GM18907 (cell line): ENCODE measurements around the gene TDRKH.

Source experiments
- ATAC-seq: cut with Tn5 transposase; IDR thresholded peaks from one replicate; pipeline ENCODE4 v1.9.1; 2021; ENCODE audit warnings: mild to moderate bottlenecking, moderate library complexity; ENCODE audit not compliant: unreplicated experiment

TDRKH gene

GRCh38 chr1:151825204-151825603 lies 34.9 kb upstream of the TDRKH start:
- ATAC-seq: no peak

- no peak for ATAC-seq
Observed at GRCh38 chr1:151823175-151823574, 32.9 kb upstream of the TDRKH start.

GRCh38 chr1:151822404-151822803 lies 32.1 kb upstream of the TDRKH start:
- no peak for ATAC-seq

- ATAC-seq: no peak
Observed at GRCh38 chr1:151820940-151821339, 30.6 kb upstream of the TDRKH start.

- no peak for ATAC-seq
Observed at GRCh38 chr1:151819976-151820623, 29.8 kb upstream of the TDRKH start.

GRCh38 chr1:151819227-151819835 lies 29.0 kb upstream of the TDRKH start:
- ATAC-seq: no peak

- ATAC-seq: no peak
Observed at GRCh38 chr1:151817353-151817730, 27.0 kb upstream of the TDRKH start.

GRCh38 chr1:151816548-151817352 lies 26.4 kb upstream of the TDRKH start:
- ATAC-seq: no peak

GRCh38 chr1:151815716-151816327 lies 25.5 kb upstream of the TDRKH start:
- ATAC-seq: no peak

- no peak for ATAC-seq
Observed at GRCh38 chr1:151814971-151815545, 24.8 kb upstream of the TDRKH start.

- no peak for ATAC-seq
Observed at GRCh38 chr1:151814426-151814825, 24.1 kb upstream of the TDRKH start.

- ATAC-seq: no peak
Observed at GRCh38 chr1:151813271-151813977, 23.1 kb upstream of the TDRKH start.

- no peak for ATAC-seq
Observed at GRCh38 chr1:151811181-151811580, 20.9 kb upstream of the TDRKH start.

- ATAC-seq: no peak
Observed at GRCh38 chr1:151809985-151810556, 19.8 kb upstream of the TDRKH start.

- no peak for ATAC-seq
Observed at GRCh38 chr1:151809290-151809984, 19.1 kb upstream of the TDRKH start.

- ATAC-seq: no peak
Observed at GRCh38 chr1:151807766-151808165, 17.5 kb upstream of the TDRKH start.

GRCh38 chr1:151807131-151807530 lies 16.8 kb upstream of the TDRKH start:
- ATAC-seq: no peak

- no peak for ATAC-seq
Observed at GRCh38 chr1:151806170-151806569, 15.9 kb upstream of the TDRKH start.

GRCh38 chr1:151805066-151805820 lies 14.9 kb upstream of the TDRKH start, which contains the start of gene LINGO4:
TSS of gene LINGO4 (minus strand) at chr1:151805419. CDS start at chr1:151802704, 2,715 bp downstream.
- no peak for ATAC-seq
